WERI-Rb-1 (cell line): Measurements from ENCODE around the gene ADCY9.

Source experiments
- DNase-seq: peaks from one replicate; pipeline ENCODE4 v3.0.0-alpha.2; 2020
- H3K27ac ChIP-seq: fragments of 250-450 bp; sonication (Bioruptor Pico); 2 replicates; pipeline ENCODE4 v1.5.1; 2020; ENCODE audit warnings: mild to moderate bottlenecking, moderate library complexity
- H3K27me3 ChIP-seq: fragments of 250-450 bp; sonication (Bioruptor Pico); 2 replicates; pipeline ENCODE4 v1.5.1; 2021; ENCODE audit warnings: mild to moderate bottlenecking, low read depth, moderate library complexity; ENCODE audit not compliant: insufficient read depth, severe bottlenecking
- H3K36me3 ChIP-seq: fragments of 250-450 bp; sonication (Bioruptor Pico); 2 replicates; pipeline ENCODE4 v1.5.1; 2020; ENCODE audit warnings: mild to moderate bottlenecking, moderate library complexity
- H3K4me3 ChIP-seq: 2 replicates; pipeline ENCODE4 v1.5.1; 2011; ENCODE audit warnings: low read depth, mild to moderate bottlenecking, control low read depth, low read length
- H3K9me3 ChIP-seq: fragments of 250-450 bp; sonication (Bioruptor Pico); 2 replicates; pipeline ENCODE4 v1.5.1; 2021; ENCODE audit warnings: mild to moderate bottlenecking, moderate library complexity; ENCODE audit not compliant: severe bottlenecking
- TF ChIP-seq, protein P1 (sequence below): IDR thresholded peaks from 2 replicates; pipeline ENCODE4 v1.5.1; 2011; ENCODE audit warnings: low read depth, mild to moderate bottlenecking, control low read depth, inconsistent platforms, low read length

ADCY9 gene

DNA sequence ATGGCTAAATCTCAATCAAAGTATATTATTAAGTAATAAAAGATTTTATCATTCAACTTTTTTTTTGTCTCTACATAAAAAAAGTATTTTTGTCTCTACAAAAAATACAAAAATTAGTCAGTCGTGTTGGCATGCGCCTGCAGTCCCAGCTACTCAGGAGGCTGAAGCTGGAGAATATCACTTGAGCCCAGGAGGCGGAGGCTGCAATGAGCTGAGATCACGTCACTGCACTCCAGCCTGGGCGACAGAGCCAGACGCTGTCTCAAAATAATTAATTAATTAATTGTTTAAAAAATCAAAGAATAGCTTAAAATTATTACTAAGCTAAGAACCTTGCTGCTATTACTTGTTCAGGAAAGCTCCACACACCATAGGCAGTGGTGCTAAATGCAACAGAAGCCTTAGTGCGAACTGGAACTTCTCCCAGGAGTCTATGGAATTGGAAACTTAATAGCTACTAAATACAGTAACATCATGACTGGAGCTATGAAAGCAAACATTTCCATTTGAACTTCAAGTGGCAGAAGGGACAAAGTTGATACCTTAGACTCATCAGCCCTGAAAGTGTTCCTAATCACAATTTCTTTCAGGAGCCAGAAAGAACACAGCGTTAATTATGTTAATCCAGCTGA is 22.6 kb downstream of the ADCY9 start:
- Histone ChIP-seq H3K27ac (no peak overlapping the region), H3K9me3 (no peaks in the 10 kb centered on the region), H3K27me3 (no peaks in the 10 kb centered on the region), H3K36me3 (peaks cover 4% of the 10 kb centered on the region; the same call in 1 of the 2 replicates), H3K4me3 (no peak overlapping the region)
- no peak for DNase-seq
- TF ChIP-seq, protein P1, sequence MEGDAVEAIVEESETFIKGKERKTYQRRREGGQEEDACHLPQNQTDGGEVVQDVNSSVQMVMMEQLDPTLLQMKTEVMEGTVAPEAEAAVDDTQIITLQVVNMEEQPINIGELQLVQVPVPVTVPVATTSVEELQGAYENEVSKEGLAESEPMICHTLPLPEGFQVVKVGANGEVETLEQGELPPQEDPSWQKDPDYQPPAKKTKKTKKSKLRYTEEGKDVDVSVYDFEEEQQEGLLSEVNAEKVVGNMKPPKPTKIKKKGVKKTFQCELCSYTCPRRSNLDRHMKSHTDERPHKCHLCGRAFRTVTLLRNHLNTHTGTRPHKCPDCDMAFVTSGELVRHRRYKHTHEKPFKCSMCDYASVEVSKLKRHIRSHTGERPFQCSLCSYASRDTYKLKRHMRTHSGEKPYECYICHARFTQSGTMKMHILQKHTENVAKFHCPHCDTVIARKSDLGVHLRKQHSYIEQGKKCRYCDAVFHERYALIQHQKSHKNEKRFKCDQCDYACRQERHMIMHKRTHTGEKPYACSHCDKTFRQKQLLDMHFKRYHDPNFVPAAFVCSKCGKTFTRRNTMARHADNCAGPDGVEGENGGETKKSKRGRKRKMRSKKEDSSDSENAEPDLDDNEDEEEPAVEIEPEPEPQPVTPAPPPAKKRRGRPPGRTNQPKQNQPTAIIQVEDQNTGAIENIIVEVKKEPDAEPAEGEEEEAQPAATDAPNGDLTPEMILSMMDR: no peak

GRCh38 chr16:4092547-4093265 is 23.5 kb downstream of the ADCY9 start:
- no peak for DNase-seq
- Histone ChIP-seq H3K4me3 (no peak overlapping the region), H3K27ac (no peak overlapping the region), H3K9me3 (no peaks in the 10 kb centered on the region), H3K36me3 (peaks cover 4% of the 10 kb centered on the region; the same call in 1 of the 2 replicates), H3K27me3 (no peaks in the 10 kb centered on the region)
- TF ChIP-seq, protein P1: no peak

GRCh38 chr16:4091240-4092012 is 24.8 kb downstream of the ADCY9 start:
- H3K4me3 ChIP-seq: no peak overlapping the region
- TF ChIP-seq, protein P1: no peak
- H3K9me3 ChIP-seq: no peaks in the 10 kb centered on the region
- H3K36me3 ChIP-seq: peaks cover 4% of the 10 kb centered on the region; the same call in 1 of the 2 replicates
- no peak overlapping the region for H3K27ac ChIP-seq
- DNase-seq: no peak
- H3K27me3 ChIP-seq: no peaks in the 10 kb centered on the region

DNA sequence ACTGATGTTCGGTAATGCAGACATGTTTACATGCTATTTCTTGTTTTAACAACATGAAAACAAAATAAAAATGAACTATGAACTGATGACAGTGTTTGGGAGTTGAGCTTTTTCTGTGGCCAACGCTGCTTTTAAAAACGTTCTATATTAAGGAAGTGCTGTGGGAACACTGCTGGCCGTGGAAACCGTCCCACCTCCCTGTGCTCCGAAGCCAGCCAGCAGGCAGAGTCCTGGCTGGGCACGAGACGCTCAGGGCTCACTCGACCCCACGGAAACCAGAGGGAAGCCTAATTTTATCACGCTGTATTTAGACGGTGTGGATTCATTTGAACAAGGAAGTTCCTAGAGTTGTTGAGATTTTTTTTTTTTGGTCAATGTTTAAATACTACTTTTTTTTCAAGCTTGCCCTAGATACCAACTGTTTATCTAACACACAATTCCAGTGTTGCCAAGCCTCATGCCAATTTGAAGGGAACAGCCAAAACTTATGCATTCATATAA is 25.8 kb downstream of the ADCY9 start:
- Histone ChIP-seq H3K27me3 (no peaks in the 10 kb centered on the region), H3K9me3 (no peaks in the 10 kb centered on the region), H3K4me3 (no peak overlapping the region), H3K27ac (no peak overlapping the region), H3K36me3 (peaks cover 4% of the 10 kb centered on the region; the same call in 1 of the 2 replicates)
- TF ChIP-seq, protein P1: no peak
- no peak for DNase-seq

GRCh38 chr16:4089811-4090301 is 26.4 kb downstream of the ADCY9 start:
- Histone ChIP-seq H3K27ac (no peak overlapping the region), H3K4me3 (no peak overlapping the region), H3K9me3 (no peaks in the 10 kb centered on the region), H3K27me3 (no peaks in the 10 kb centered on the region), H3K36me3 (peaks cover 4% of the 10 kb centered on the region; the same call in 1 of the 2 replicates)
- DNase-seq: no peak
- TF ChIP-seq, protein P1: no peak
